Right lobe of liver (tissue), 4 donors: ENCODE measurements around the gene GATD1.

ENCODE experiments used
- POLR2A ChIP-seq: fragments of 450-650 bp; IDR thresholded peaks from one replicate; pipeline ENCODE4 v1.6.1; 2017; ENCODE audit warnings: antibody characterized with exemption, mild to moderate bottlenecking
- TF ChIP-seq, protein P1 (sequence below), 4 donors: fragments of 200-600 bp in 3 of 4; fragments of 450-650 bp in 1 of 4; IDR thresholded peaks; one replicate each; pipeline versions ENCODE4 v1.5.1 to v1.8.0; 2016 to 2022; ENCODE audit warnings: antibody characterized with exemption in 4 of 4, mild to moderate bottlenecking in 2 of 4
- donor health status: DM: no; HTN: no; CAD: no.
- donor health status: DM: no; HTN: no; CAD: no.
- donor health status: DM: no; HTN: yes; CAD: no.

DNA sequence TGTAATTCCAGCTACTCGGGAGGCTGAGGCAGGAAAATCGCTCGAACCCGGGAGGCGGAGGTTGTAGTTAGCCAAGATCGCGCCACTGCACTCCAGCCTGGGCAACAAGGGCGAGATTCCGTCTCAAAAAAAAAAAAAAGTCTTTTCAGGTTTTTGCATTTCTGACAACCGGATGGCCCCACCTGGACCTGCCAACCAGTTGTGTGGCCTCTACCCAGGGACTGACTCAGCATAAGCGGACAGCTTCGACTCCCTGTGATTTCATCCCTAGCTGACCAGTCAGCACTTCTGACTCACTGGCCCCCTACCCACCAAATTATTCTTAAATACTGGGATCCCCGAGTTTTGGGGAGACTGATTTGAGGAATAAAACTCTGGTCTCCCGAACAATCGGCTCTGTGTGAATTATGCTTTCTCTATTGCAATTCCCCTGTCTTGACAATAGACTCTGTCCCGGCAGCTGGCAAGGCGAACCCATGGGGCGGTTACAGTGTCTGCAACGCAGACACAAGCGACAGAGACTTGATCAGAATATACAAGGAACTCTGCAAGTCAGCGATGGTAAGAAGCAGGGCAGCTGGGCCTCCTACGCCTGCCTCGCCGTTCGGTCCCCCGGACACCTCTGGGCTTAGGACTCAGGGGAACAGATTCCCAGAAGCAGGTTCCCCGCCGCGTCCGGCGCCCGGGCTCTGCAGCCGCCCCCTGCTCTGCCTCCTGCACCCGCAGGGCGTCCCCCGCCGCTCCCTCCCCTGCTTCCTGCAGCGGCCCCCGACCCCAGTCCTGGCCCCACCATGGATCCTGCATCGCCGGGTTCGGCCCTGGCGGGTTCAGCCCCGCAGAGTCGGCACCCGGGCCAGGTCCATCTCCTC is 30.8 kb downstream of the GATD1 start:
- TF ChIP-seq, protein P1, sequence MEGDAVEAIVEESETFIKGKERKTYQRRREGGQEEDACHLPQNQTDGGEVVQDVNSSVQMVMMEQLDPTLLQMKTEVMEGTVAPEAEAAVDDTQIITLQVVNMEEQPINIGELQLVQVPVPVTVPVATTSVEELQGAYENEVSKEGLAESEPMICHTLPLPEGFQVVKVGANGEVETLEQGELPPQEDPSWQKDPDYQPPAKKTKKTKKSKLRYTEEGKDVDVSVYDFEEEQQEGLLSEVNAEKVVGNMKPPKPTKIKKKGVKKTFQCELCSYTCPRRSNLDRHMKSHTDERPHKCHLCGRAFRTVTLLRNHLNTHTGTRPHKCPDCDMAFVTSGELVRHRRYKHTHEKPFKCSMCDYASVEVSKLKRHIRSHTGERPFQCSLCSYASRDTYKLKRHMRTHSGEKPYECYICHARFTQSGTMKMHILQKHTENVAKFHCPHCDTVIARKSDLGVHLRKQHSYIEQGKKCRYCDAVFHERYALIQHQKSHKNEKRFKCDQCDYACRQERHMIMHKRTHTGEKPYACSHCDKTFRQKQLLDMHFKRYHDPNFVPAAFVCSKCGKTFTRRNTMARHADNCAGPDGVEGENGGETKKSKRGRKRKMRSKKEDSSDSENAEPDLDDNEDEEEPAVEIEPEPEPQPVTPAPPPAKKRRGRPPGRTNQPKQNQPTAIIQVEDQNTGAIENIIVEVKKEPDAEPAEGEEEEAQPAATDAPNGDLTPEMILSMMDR (IDR thresholded peaks at IDR 0.05), result no peak
- no peak for TF ChIP-seq POLR2A
